ENCODE measurements around the gene PIEZO2.

Gene PIEZO2

GRCh38 chr18:10718809-10719208, 430.6 kb downstream of the PIEZO2 start:
- DNase-seq: no peak

DNA sequence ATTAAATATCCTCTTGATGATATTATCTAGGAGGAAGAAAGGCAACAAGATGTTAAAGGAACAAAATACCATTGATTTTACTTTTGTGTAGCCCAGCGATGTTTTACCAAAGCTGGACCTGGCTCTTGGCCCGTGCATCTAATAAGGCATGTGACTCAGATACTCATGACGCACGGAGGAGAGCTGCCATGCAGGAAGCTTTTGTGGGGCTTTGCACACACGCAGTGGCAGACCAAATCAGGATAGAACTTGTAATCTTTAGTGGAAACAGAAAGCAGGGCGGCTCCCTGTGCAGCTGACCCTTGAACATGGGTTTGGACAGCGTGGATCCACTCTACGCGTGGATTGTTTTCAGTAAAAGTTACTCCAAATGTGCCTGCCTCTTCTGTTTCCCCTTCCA, 433.6 kb downstream of the PIEZO2 start:
- no peak for DNase-seq

GRCh38 chr18:10713409-10713808, 436.0 kb downstream of the PIEZO2 start:
- no peak for DNase-seq

GRCh38 chr18:10707294-10707693, 442.1 kb downstream of the PIEZO2 start:
- DNase-seq: no peak

- DNase-seq: no peak
Observed at GRCh38 chr18:10705786-10706185, 443.6 kb downstream of the PIEZO2 start.

DNA sequence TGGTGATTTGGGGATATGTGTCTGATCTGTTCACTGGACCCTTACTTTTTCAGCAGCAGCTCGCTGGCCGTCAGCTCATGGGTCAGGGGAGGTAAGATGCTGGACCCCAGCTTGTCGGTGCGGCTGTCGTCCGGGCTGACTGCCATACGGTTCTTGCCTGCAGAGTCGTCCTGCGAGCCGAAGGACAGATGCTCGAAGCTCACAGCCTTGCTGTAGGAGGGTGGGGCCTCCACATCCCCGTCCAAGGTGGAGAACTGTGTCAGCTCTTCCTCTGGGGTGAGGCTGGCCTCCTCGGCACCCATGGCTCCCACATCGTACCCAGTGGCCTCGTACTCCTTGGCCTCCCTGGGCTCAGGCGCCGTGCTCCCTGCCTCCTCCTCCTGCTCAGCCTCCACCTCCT, 444.1 kb downstream of the PIEZO2 start:
- no peak for DNase-seq

DNA sequence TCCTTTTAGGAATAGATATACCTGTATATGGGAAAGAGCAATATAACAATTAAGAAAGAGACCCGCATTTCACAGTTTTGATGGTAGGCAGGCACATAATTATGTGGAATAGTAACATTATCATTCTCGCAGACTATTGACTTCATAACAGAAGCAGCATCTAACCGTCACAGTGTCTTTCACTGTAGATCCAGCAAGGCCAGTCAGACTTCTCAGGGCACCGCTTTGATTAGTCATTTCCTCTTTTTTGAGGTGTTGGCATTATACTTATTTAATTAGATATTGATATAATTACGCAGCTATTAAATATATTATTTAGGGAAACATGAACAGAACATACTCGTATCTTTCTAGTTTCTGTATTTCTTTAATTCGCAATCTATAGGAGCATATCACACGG, 447.2 kb downstream of the PIEZO2 start:
- DNase-seq: no peak

DNA sequence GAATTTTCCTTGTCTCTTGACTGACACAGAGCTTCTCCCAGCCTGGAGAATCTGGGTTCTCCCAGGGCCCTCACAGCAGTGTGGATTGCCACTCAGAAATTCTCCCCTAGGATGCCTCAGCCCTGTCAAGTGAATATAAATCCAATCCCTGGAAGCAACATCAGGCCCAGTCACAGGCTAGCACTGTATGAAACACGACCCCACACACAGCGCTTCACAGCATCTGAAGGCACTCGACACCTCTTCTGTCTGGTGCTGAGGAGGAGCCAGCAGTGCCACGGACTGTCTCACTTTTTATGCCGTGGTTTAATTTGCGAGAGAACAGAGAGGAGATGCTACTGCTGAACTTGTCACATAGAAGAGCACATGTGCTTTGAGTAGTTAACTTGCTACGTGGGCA, 459.0 kb downstream of the PIEZO2 start:
- DNase-seq: no peak

DNA sequence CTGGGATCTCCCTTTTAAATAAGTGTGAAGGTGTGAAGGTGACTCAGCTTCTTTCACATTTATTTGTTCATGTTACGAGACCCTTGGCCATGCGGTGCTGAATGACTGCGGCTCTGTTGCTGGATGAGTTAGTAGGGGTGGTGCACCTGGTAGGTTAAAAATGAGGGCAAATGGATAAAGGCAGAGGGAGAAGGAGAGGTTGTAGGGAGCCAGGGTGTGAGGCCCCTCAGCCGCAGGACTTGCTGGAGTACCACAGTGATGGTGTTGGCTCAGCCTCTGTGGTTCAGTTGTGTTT, 459.4 kb downstream of the PIEZO2 start:
- no peak for DNase-seq

DNA sequence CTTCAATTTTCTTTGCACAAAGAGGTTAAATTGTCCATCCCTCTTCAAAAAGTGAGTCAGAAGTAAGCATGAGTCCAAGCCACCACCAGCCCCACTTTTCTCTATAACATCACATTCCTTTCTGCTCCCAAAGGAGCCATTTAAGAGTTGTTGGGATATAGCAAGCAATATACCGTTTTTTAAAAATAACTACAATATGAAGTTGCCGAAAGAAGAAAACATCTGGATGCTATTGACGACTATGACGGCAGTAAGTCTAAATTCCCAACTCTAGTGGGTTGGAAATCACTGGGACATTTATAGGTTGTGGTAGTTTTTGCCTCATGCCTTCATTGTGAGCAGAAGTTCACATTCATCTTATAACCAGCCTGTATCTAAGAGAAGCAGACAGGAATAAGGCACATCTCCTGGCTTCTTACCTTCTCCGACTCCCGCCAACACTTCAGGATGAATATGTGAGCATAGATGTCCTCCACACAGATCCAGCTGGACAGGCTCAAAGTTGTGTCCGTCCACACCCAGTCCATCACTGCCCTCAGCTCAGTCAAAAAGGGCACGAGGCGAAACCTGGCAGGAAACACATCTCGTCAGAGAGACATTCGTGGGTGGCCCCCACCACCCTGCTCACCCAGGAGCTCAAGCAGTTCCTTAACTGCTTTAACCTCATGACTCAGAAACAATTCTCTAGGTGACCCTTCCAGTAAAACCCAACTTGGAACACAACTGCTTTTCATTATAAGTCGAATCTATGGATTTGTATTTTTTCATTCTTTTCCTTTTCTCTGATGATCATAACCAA, 459.9 kb downstream of the PIEZO2 start:
- no peak for DNase-seq

- no peak for DNase-seq
Observed at GRCh38 chr18:10688766-10689165, 460.6 kb downstream of the PIEZO2 start.

- DNase-seq: no peak
Observed at GRCh38 chr18:10687161-10687925, 462.0 kb downstream of the PIEZO2 start.

DNA sequence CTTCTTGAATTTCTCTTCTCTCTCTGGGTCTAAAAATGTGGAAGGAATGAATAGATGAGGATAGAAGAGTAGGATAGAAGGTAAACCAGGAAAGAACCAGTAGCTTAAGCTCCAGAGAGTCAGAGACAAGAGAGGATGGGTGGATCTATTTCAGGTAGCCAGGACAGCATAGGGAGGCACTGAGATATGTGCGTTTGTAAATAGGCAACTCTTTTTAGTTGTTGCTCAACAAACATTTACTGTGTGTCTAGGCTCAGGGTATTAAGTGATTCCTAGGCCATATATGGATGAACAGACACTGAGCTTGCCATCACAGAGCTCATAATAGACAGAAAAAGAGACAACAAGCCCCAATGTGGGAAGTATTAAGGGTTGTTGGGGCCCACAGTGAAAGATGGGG, 463.1 kb downstream of the PIEZO2 start:
- DNase-seq: no peak

- no peak for DNase-seq
Observed at GRCh38 chr18:10685484-10685883, 463.9 kb downstream of the PIEZO2 start.

DNA sequence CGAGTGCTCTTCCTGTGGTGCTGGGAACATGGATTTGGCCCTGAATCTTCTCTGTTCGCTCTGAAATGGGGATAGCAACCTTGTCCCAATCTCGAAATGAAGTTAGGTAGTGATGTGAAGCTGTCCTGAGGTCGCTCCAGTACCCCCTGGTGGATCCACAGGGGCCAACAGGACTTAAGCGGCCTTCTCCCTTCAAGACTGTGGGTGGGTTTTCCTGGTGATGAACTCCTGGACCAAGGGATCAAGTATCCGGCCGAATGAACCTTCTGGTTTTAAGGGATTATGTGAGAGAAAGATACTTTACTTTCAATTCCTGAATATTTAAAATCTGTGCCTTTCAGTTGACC, 467.0 kb downstream of the PIEZO2 start:
- no peak for DNase-seq

GRCh38 chr18:10681581-10682367, 467.6 kb downstream of the PIEZO2 start:
- DNase-seq: no peak

DNA sequence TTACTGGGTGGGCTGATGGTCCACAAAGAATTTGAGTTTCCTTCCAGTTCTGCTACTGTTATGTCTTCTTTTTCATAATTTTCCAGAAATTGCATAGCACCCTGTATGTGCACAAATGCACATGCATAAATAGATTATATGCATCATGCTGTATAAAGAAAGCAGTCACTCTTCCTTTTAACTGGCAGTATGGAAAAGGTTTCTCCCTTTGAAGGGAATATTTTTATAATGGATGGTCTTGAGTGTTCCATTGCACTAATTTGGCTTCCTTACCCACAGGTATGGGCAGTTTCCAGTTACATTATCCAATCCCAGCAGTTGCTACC, 469.1 kb downstream of the PIEZO2 start:
- no peak for DNase-seq

DNA sequence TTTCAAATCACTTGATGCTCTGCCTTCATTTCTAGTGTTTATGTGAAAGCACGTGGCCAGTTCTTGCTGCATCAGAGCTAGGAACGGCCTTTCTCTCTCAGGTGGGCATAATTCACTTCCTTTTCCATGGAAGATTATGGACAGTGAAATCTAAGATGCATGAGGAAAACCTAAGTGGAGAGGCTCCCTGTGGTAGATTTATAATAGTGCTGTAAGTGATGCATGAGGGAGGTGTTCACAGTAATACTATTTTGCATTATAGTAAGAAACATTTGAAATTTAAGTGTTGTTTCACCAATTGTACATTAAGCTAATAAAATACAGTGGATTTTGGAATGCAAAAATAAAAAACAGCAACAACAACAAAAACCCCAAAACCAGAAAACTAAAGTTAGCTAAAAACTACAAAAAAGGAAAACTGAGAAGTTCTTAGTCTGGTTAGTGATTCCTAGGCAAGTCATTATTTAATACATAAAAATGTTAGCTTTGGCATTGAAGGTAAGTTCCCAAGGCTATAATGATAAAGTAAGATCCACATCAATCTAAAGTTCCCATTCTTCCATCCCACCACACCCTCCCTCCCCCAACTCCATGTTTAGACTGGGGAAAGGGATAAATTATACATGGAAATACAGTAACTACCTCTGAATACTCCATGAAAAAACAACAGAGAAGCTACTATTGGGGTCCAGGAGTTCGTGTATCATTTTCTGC, 469.7 kb downstream of the PIEZO2 start:
- DNase-seq: no peak

GRCh38 chr18:10671441-10671840, 477.9 kb downstream of the PIEZO2 start:
- DNase-seq: no peak

DNA sequence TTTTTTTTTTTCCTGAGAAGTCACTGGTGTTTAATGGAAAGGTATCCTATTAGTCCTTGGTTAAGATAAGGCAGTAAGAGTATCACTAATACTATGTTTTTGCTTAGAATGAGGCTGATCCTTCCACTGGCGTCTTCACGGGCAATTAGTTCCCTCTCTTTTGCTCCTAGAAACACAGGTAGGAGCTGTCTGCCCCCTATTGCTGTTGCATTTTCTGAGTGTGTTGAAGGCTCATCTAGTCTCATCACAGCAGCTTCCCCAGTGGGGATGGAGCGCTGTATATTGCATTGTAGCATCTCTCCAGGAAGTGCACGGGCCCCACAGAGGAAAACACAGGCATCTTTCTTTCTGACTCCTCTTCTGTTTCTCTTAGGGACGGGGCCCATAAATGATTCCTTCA, 478.5 kb downstream of the PIEZO2 start:
- no peak for DNase-seq

- no peak for DNase-seq
Observed at GRCh38 chr18:10669441-10670100, 479.8 kb downstream of the PIEZO2 start.

DNA sequence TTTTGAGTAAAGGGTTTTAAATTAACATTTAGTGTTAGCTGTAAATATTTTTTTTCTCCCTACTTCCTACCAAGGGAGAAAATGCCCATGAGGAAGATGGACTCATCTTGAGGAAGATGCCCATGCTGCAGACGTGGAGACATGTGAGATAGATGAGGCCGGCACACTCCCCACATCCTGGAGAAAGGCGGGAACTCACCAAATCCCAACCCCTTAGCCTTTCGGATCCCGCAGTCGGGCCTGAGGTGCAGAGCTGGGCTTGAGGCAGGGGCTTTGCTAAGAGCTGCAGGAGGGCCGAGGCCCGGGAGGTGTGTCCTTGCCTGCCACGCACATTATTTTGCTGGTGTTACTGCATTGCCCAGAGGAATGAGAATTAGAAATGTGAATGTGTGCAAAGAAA, 485.6 kb downstream of the PIEZO2 start:
- DNase-seq: no peak

DNA sequence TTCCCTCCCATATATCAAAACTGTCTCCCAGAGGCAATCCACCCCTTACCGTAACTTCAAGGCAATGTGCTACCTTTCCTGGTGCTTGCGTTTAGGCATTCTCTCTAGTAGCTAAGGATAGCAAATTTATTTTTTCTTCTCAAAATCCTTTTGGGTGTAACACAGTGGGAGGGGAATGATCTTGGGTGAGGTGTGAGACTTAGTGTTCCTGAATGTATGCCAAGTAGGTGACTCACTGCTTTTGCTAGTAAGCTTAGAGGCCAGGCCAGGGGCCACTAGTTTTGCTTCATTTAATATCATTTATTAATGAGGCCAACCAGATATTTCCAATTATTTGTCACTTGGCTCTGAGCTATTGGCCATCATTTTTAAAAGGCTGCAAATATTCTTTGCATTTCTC, 488.1 kb downstream of the PIEZO2 start:
- DNase-seq: no peak

Measured in Kasumi-1 (cell line).